HUES6 (cell line): ENCODE measurements around the gene PALS2.

Experiments used
- H3K27ac ChIP-seq: 2 replicates; pipeline ENCODE4 v1.7.0; 2013; ENCODE audit warnings: low read depth, mild to moderate bottlenecking, low read length, inconsistent platforms
- H3K27me3 ChIP-seq: 2 replicates; pipeline ENCODE4 v1.6.1; 2013; ENCODE audit warnings: low read length; ENCODE audit not compliant: control insufficient read depth, insufficient read depth
- H3K36me3 ChIP-seq: 2 replicates; pipeline ENCODE4 v1.6.1; 2013; ENCODE audit warnings: low read length; ENCODE audit not compliant: control insufficient read depth, insufficient read depth
- H3K4me1 ChIP-seq: 2 replicates; pipeline ENCODE4 v1.6.1; 2013; ENCODE audit warnings: low read length; ENCODE audit not compliant: control insufficient read depth, insufficient read depth
- H3K4me3 ChIP-seq: 2 replicates; pipeline ENCODE4 v1.5.1; 2013; ENCODE audit warnings: low read depth, low read length
- H3K9ac ChIP-seq: one replicate; pipeline ENCODE4 v1.6.1; 2013; ENCODE audit warnings: mild to moderate bottlenecking, low read length
- H3K9me3 ChIP-seq: 2 replicates; pipeline ENCODE4 v1.6.1; 2013; ENCODE audit warnings: low read depth, low read length; ENCODE audit not compliant: control insufficient read depth, insufficient read depth

The PALS2 gene

GRCh38 chr7:24617957-24618616 lies 44.8 kb downstream of the PALS2 start:
- Histone ChIP-seq H3K27me3 (no peaks in the 10 kb centered on the region), H3K9ac (no peak overlapping the region), H3K4me1 (no peaks in the 10 kb centered on the region; the same call in 1 of the 2 replicates), H3K36me3 (no peaks in the 10 kb centered on the region), H3K27ac (no peak overlapping the region), H3K4me3 (no peak overlapping the region), H3K9me3 (peaks cover 4% of the 10 kb centered on the region; the same call in 1 of the 2 replicates)

DNA sequence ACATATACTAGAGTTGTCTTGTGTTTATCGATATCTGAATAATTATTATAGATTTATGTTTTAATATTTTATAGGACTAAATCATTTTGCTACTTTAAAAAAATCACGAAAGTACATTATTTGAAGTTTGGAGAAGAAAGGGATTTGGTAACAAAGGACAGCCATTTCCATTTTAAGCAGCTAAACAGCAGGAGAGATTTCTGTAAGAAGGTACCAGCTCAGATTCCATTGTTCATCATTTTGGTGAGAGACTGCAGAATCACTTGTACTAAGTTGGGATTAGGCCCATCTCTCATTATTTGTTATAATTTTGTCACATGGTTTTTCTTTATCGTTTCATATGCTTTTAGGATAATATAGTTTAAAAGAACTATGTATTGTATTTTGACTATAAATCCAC lies 46.7 kb downstream of the PALS2 start:
- H3K36me3 ChIP-seq = no peaks in the 10 kb centered on the region
- H3K27ac ChIP-seq = no peak overlapping the region
- no peaks in the 10 kb centered on the region for H3K27me3 ChIP-seq
- no peak overlapping the region for H3K4me3 ChIP-seq
- peaks cover 4% of the 10 kb centered on the region; the same call in 1 of the 2 replicates for H3K9me3 ChIP-seq
- H3K4me1 ChIP-seq = no peaks in the 10 kb centered on the region; the same call in 1 of the 2 replicates
- H3K9ac ChIP-seq = no peak overlapping the region

DNA sequence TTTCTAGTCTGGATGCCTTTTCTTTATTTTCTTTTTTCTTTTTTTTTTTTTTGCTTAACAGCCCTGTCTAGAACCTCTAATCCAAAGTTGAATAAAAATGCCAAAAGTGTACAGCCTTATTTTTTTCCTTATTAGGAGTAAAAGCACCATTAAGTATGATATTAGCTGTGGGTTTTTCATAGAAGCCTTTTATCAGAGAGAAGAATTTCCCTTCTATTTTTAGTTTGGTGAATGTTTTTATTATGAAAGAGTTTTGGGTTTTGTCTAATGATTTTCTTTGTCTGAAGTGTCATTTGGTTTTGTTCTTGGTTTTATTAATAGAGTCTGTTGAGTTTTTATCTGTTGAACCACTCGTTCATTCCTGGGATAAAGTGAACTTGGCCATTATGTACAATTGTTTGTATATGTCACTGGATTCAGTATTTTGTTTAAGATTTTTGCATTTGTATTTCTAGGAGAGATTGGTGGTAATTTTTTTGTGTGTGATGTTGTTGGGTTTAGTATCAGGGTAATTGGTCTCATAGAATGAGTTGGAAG lies 49.5 kb downstream of the PALS2 start:
- no peak overlapping the region for H3K9ac ChIP-seq
- H3K4me1 ChIP-seq = no peaks in the 10 kb centered on the region; the same call in 1 of the 2 replicates
- H3K27ac ChIP-seq = no peak overlapping the region
- peaks cover 4% of the 10 kb centered on the region; the same call in 1 of the 2 replicates for H3K9me3 ChIP-seq
- H3K36me3 ChIP-seq = peaks cover 11% of the 10 kb centered on the region; the same call in 1 of the 2 replicates
- no peak overlapping the region for H3K4me3 ChIP-seq
- H3K27me3 ChIP-seq = no peaks in the 10 kb centered on the region
